DND-41 (cell line): ENCODE results near the gene PC.

ENCODE experiments used
- CTCF ChIP-seq: IDR thresholded peaks from 2 replicates; pipeline ENCODE4 v1.5.1; 2012; ENCODE audit warnings: borderline replicate concordance, low read length, moderate library complexity, mild to moderate bottlenecking; ENCODE audit not compliant: poor library complexity, severe bottlenecking; ENCODE audit errors: extremely low read depth
- EZH2 ChIP-seq: IDR thresholded peaks from 3 replicates; pipeline ENCODE4 v1.6.1; 2012; ENCODE audit warnings: borderline replicate concordance, low read depth, mild to moderate bottlenecking, moderate library complexity, low read length, inconsistent platforms; ENCODE audit not compliant: severe bottlenecking

GRCh38 chr11:66886671-66887221 lies 71.4 kb downstream of the PC start:
- TF ChIP-seq CTCF: no peak
- no peak for TF ChIP-seq EZH2
